MCF 10A (cell line): ENCODE data around the gene BCL6B. TPM values are rescaled to one million over a fixed set of nuclear protein-coding genes. Genes with fewer than 3 reads are reported as not detected.

Experiments
- BruUV-seq: library from RNA; stranded (reverse); fragments of 400-500 nt; replicated peaks from 2 replicates; lab custom pipeline; 2021; lab: Mats Ljungman, UMichigan
- CTCF ChIA-PET: fragments of 300-600 bp; sonication (Branson Sonifier 250); formaldehyde crosslinking; extraction: SDS; loops from one replicate; lab custom pipeline; 2021; ENCODE audit warnings: antibody characterized with exemption, inconsistent platforms; lab: Yijun Ruan, JAX
- POLR2A ChIA-PET: fragments of 300-600, 350-650 bp; sonication (Branson Sonifier 250); formaldehyde crosslinking; extraction: SDS; loops from one replicate; lab custom pipeline; 2020; ENCODE audit warnings: antibody characterized with exemption, inconsistent platforms; lab: Yijun Ruan, JAX
- DNase-seq: peaks from one replicate; pipeline ENCODE4 v3.0.0-alpha.2; 2018; ENCODE audit not compliant: unreplicated experiment
- H3K27ac Mint-ChIP-seq: one replicate; pipeline ENCODE4 v1.8.0; 2022; ENCODE audit warnings: mild to moderate bottlenecking, low read depth, mixed read lengths; ENCODE audit not compliant: unreplicated experiment
- H3K27me3 Mint-ChIP-seq: one replicate; pipeline ENCODE4 v1.8.0; 2022; ENCODE audit warnings: mixed read lengths; ENCODE audit not compliant: insufficient read depth, unreplicated experiment
- H3K36me3 Mint-ChIP-seq: one replicate; pipeline ENCODE4 v1.8.0; 2022; ENCODE audit warnings: mild to moderate bottlenecking, moderate library complexity, mixed read lengths; ENCODE audit not compliant: insufficient read depth, unreplicated experiment
- H3K4me1 Mint-ChIP-seq: one replicate; pipeline ENCODE4 v1.8.0; 2022; ENCODE audit warnings: mixed read lengths; ENCODE audit not compliant: insufficient read depth, unreplicated experiment
- H3K4me3 Mint-ChIP-seq: one replicate; pipeline ENCODE4 v1.8.0; 2022; ENCODE audit warnings: mild to moderate bottlenecking, moderate library complexity, mixed read lengths; ENCODE audit not compliant: unreplicated experiment
- H3K9me3 Mint-ChIP-seq: one replicate; pipeline ENCODE4 v1.8.0; 2022; ENCODE audit warnings: mixed read lengths; ENCODE audit not compliant: unreplicated experiment
- CTCF ChIP-seq: fragments of 200-600 bp; IDR thresholded peaks from one replicate; pipeline ENCODE4 v1.8.0; 2022; ENCODE audit warnings: antibody characterized with exemption, mild to moderate bottlenecking; ENCODE audit not compliant: unreplicated experiment
- intact Hi-C: fragments of 100-400 bp; cut with micrococcal nuclease; formaldehyde crosslinking; loops from 2 replicates; pipeline ENCODE4 v1.14.1; 2022
- total RNA-seq: library from RNA; stranded (reverse); gene quantifications from 2 replicates; pipeline ENCODE4 v1.2.3, GENCODE V29; 2022

Gene BCL6B
- total RNA-seq, 1 experiment from 2014 or later, result not detected

- no peaks in the 10 kb centered on the region for H3K27me3 Mint-ChIP-seq
- no peaks in the 10 kb centered on the region for H3K9me3 Mint-ChIP-seq
- H3K4me1 Mint-ChIP-seq, result peaks cover 17% of the 10 kb centered on the region
- DNase-seq, result no peak
- no peak for TF ChIP-seq CTCF
- ChIA-PET CTCF (interaction anchor here (0.6 to 1.0 kb wide), 3 partner anchors 101 to 272 kb away, joined by 4 read pairs; no protein-coding TSS in a partner anchor), POLR2A (interaction anchor here (0.6 to 2.8 kb wide), 21 partner anchors 8 to 1525 kb away, joined by 3 to 21 read pairs (median 5); partner anchors contain the start of genes ALOX12, DERL2, KIAA0753 and MIS12)
- TSS peak; percentile 72 for BruUV-seq
- H3K36me3 Mint-ChIP-seq, result peaks cover 48% of the 10 kb centered on the region
- H3K4me3 Mint-ChIP-seq, result peak overlapping the region; percentile 96
- peak overlapping the region; percentile 99 for H3K27ac Mint-ChIP-seq
- intact Hi-C loops, result no loop called here
These were observed 11.0 kb upstream of the BCL6B start for GRCh38 chr17:7011942-7012254.

DNA sequence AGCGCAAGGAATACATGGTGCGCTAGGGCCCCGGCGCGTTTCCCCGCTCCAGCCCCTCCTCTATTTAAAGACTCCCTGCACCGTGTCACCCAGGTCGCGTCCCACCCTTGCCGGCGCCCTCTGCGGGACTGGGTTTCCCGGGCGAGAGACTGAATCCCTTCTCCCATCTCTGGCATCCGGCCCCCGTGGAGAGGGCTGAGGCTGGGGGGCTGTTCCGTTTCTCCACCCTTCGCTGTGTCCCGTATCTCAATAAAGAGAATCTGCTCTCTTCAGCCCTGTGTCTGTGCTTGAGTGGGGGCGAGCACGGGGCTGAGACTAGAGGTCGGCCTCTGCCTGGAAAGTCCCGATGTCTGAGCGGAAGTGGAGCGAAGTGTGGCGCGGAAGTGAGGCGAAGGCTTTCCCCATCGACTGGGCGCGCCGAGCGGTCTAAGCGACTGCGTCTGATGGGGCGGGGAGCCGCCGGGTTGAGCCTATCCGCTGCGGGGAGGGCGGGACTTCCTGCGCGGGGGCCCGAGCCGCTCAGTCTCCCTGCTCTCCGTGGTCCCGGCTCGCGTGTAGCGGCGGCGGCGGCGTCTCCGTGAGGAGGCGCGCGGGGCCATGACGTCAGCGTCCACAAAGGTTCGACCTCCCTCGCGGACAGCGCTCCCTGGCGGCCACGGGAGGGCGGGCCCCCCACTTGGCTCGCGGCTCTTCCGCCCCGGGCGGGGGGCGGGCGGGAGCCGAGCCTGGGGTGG is 8.4 kb upstream of the BCL6B start:
- ChIA-PET CTCF (interaction anchor here (0.7 to 1.8 kb wide), 2 partner anchors 10 to 88 kb away, joined by 4 read pairs; no protein-coding TSS in a partner anchor), POLR2A (interaction anchor here (0.6 to 2.8 kb wide), 6 partner anchors 21 to 1678 kb away, joined by 3 to 14 read pairs (median 3); partner anchors contain the start of genes KIAA0753, SLC16A13 and TXNDC17)
- intact Hi-C loops, result no loop called here
- no TSS peak for BruUV-seq
- DNase-seq, result peak; percentile 96
- H3K4me1 Mint-ChIP-seq, result peaks cover 15% of the 10 kb centered on the region
- no peaks in the 10 kb centered on the region for H3K9me3 Mint-ChIP-seq
- peaks cover 29% of the 10 kb centered on the region for H3K36me3 Mint-ChIP-seq
- peak overlapping the region; percentile 99 for H3K27ac Mint-ChIP-seq
- peak overlapping the region; percentile 96 for H3K4me3 Mint-ChIP-seq
- no peaks in the 10 kb centered on the region for H3K27me3 Mint-ChIP-seq
- TF ChIP-seq CTCF, result peak; percentile 55

- TF ChIP-seq CTCF, result no peak
- H3K4me3 Mint-ChIP-seq, result peak overlapping the region; percentile 96
- H3K4me1 Mint-ChIP-seq, result peaks cover 15% of the 10 kb centered on the region
- intact Hi-C loops, result no loop called here
- DNase-seq, result no peak
- H3K27ac Mint-ChIP-seq, result peak overlapping the region; percentile 99
- ChIA-PET POLR2A (interaction anchor here (0.5 to 1.6 kb wide), 6 partner anchors 20 to 426 kb away, joined by 3 to 12 read pairs (median 4); partner anchors contain the start of genes SLC16A13 and TXNDC17), CTCF (interaction anchor here (0.6 to 1.8 kb wide), 4 partner anchors 11 to 231 kb away, joined by 3 to 4 read pairs (median 3); no protein-coding TSS in a partner anchor)
- H3K27me3 Mint-ChIP-seq, result no peaks in the 10 kb centered on the region
- peaks cover 24% of the 10 kb centered on the region for H3K36me3 Mint-ChIP-seq
- BruUV-seq, result TSS peak; percentile 1
- no peaks in the 10 kb centered on the region for H3K9me3 Mint-ChIP-seq
These were observed 7.6 kb upstream of the BCL6B start for GRCh38 chr17:7014995-7015958.
